Astrocyte (in vitro differentiated cells and primary cell): ENCODE measurements around the gene C2CD4A. TPM values are rescaled to one million over a fixed set of nuclear protein-coding genes. Genes with fewer than 3 reads are reported as not detected.
A peak's percentile ranks its signal among the peaks of the same experiment; 100 is the strongest.

ENCODE experiments used
- DNase-seq: peaks from one replicate; pipeline ENCODE4 v3.0.0-alpha.2; 2010; ENCODE audit warnings: low read depth
- FAIRE-seq: peaks from 2 replicates; lab custom pipeline; 2011; peaks lifted over from hg19 to GRCh38; lab: Jason Lieb, UNC
- H2AFZ ChIP-seq: 2 replicates; pipeline ENCODE4 v1.6.0; 2012; ENCODE audit warnings: low read depth, low read length, inconsistent platforms
- H3K27ac ChIP-seq: 2 replicates; pipeline ENCODE4 v1.5.1; 2011; ENCODE audit warnings: low read depth, low read length, inconsistent platforms
- H3K27me3 ChIP-seq: 2 replicates; pipeline ENCODE4 v1.6.0; 2011; ENCODE audit warnings: low read length, inconsistent platforms; ENCODE audit not compliant: insufficient read depth
- H3K36me3 ChIP-seq: 2 replicates; pipeline ENCODE4 v1.5.1; 2011; ENCODE audit warnings: low read length, inconsistent platforms; ENCODE audit not compliant: insufficient read depth
- H3K4me1 ChIP-seq: 2 replicates; pipeline ENCODE4 v1.5.1; 2011; ENCODE audit warnings: low read length, inconsistent platforms; ENCODE audit not compliant: insufficient read depth
- H3K4me2 ChIP-seq: 2 replicates; pipeline ENCODE4 v1.6.0; 2012; ENCODE audit warnings: low read length, inconsistent platforms
- H3K4me3 ChIP-seq: 2 replicates; pipeline ENCODE4 v1.5.1; 2011; ENCODE audit warnings: low read depth, mild to moderate bottlenecking, low read length, inconsistent platforms; ENCODE audit not compliant: insufficient read depth
- H3K79me2 ChIP-seq: 2 replicates; pipeline ENCODE4 v1.6.0; 2012; ENCODE audit warnings: mild to moderate bottlenecking, low read length, inconsistent platforms; ENCODE audit not compliant: insufficient read depth
- H3K9ac ChIP-seq: 2 replicates; pipeline ENCODE4 v1.6.0; 2012; ENCODE audit warnings: mild to moderate bottlenecking, low read length, inconsistent platforms
- H3K9me3 ChIP-seq: 2 replicates; pipeline ENCODE4 v1.5.1; 2012; ENCODE audit warnings: low read depth, mild to moderate bottlenecking, low read length, inconsistent platforms; ENCODE audit not compliant: insufficient read depth
- H4K20me1 ChIP-seq: 2 replicates; pipeline ENCODE4 v1.6.0; 2012; ENCODE audit warnings: low read length, inconsistent platforms; ENCODE audit not compliant: insufficient read depth
- H3K27ac Mint-ChIP-seq: one replicate; pipeline ENCODE4 v1.8.0; 2021; ENCODE audit warnings: mild to moderate bottlenecking, mixed read lengths; ENCODE audit not compliant: unreplicated experiment
- H3K27me3 Mint-ChIP-seq: one replicate; pipeline ENCODE4 v1.8.0; 2021; ENCODE audit warnings: low read depth, mixed read lengths; ENCODE audit not compliant: unreplicated experiment
- H3K36me3 Mint-ChIP-seq: one replicate; pipeline ENCODE4 v1.8.0; 2021; ENCODE audit warnings: low read depth, mixed read lengths; ENCODE audit not compliant: unreplicated experiment
- H3K4me1 Mint-ChIP-seq: one replicate; pipeline ENCODE4 v1.8.0; 2021; ENCODE audit warnings: low read depth, mixed read lengths; ENCODE audit not compliant: unreplicated experiment
- H3K4me3 Mint-ChIP-seq: one replicate; pipeline ENCODE4 v1.8.0; 2021; ENCODE audit warnings: mild to moderate bottlenecking, moderate library complexity, mixed read lengths; ENCODE audit not compliant: unreplicated experiment
- H3K9me3 Mint-ChIP-seq: one replicate; pipeline ENCODE4 v1.8.0; 2021; ENCODE audit warnings: mild to moderate bottlenecking, mixed read lengths; ENCODE audit not compliant: unreplicated experiment
- CTCF ChIP-seq: IDR thresholded peaks from 2 replicates; pipeline ENCODE4 v1.5.1; 2011; ENCODE audit warnings: low read depth, mild to moderate bottlenecking, inconsistent platforms, low read length, moderate library complexity; ENCODE audit not compliant: insufficient read depth
- EZH2 ChIP-seq: IDR thresholded peaks from 2 replicates; pipeline ENCODE4 v1.6.1; 2012; ENCODE audit warnings: mild to moderate bottlenecking, low read length, inconsistent platforms; ENCODE audit not compliant: insufficient read depth
- total RNA-seq: library from RNA; stranded (reverse); gene quantifications from 2 replicates; pipeline ENCODE4 v1.2.1, GENCODE V29; 2021

C2CD4A gene
- total RNA-seq, 1 donor from 2014 or later: not detected

GRCh38 chr15:62099094-62099601 lies 32.4 kb downstream of the C2CD4A start:
- Mint-ChIP-seq H3K27me3 (peaks cover 2% of the 10 kb centered on the region), H3K9me3 (no peaks in the 10 kb centered on the region), H3K4me1 (no peaks in the 10 kb centered on the region), H3K4me3 (no peak overlapping the region), H3K36me3 (no peaks in the 10 kb centered on the region), H3K27ac (no peak overlapping the region)
- peak; percentile 27 for DNase-seq
- no peak overlapping the region for H3K27ac ChIP-seq
- H3K27me3 ChIP-seq: no peaks in the 10 kb centered on the region
- H3K9ac ChIP-seq: no peak overlapping the region
- no peak overlapping the region for H3K4me3 ChIP-seq
- FAIRE-seq: peak; percentile 94
- H4K20me1 ChIP-seq: no peaks in the 10 kb centered on the region
- H3K4me1 ChIP-seq: no peaks in the 10 kb centered on the region
- no peaks in the 10 kb centered on the region for H3K9me3 ChIP-seq
- H3K4me2 ChIP-seq: no peak overlapping the region
- H3K79me2 ChIP-seq: no peaks in the 10 kb centered on the region
- no peaks in the 10 kb centered on the region for H3K36me3 ChIP-seq
- H2AFZ ChIP-seq: no peak overlapping the region
- TF ChIP-seq CTCF: no peak
- TF ChIP-seq EZH2: no peak

- H3K79me2 ChIP-seq: no peaks in the 10 kb centered on the region
- H3K27ac ChIP-seq: no peak overlapping the region
- TF ChIP-seq CTCF (no peak), EZH2 (no peak)
- H3K27me3 ChIP-seq: no peaks in the 10 kb centered on the region
- no peaks in the 10 kb centered on the region for H3K9me3 ChIP-seq
- Mint-ChIP-seq H3K4me3 (no peak overlapping the region), H3K9me3 (peaks cover 2% of the 10 kb centered on the region), H3K27ac (peak overlapping the region; percentile 7), H3K4me1 (peaks cover 9% of the 10 kb centered on the region), H3K36me3 (no peaks in the 10 kb centered on the region), H3K27me3 (no peaks in the 10 kb centered on the region)
- no peaks in the 10 kb centered on the region for H3K4me1 ChIP-seq
- no peaks in the 10 kb centered on the region for H4K20me1 ChIP-seq
- H3K9ac ChIP-seq: no peak overlapping the region
- FAIRE-seq: no peak
- H2AFZ ChIP-seq: no peak overlapping the region
- no peaks in the 10 kb centered on the region for H3K36me3 ChIP-seq
- no peak overlapping the region for H3K4me2 ChIP-seq
- DNase-seq: no peak
- H3K4me3 ChIP-seq: no peak overlapping the region
Observed at GRCh38 chr15:62103431-62103830, 36.7 kb downstream of the C2CD4A start.

- Histone ChIP-seq H3K9ac (no peak overlapping the region), H3K79me2 (no peaks in the 10 kb centered on the region), H3K36me3 (no peaks in the 10 kb centered on the region), H3K4me3 (no peak overlapping the region), H3K27ac (no peak overlapping the region), H3K9me3 (no peaks in the 10 kb centered on the region), H3K4me2 (no peak overlapping the region), H3K27me3 (no peaks in the 10 kb centered on the region), H2AFZ (no peak overlapping the region), H4K20me1 (no peaks in the 10 kb centered on the region), H3K4me1 (no peaks in the 10 kb centered on the region)
- Mint-ChIP-seq H3K9me3 (peaks cover 2% of the 10 kb centered on the region), H3K27ac (no peak overlapping the region), H3K4me3 (no peak overlapping the region), H3K27me3 (no peaks in the 10 kb centered on the region), H3K4me1 (peaks cover 9% of the 10 kb centered on the region), H3K36me3 (no peaks in the 10 kb centered on the region)
- TF ChIP-seq CTCF (no peak), EZH2 (no peak)
- no peak for DNase-seq
- no peak for FAIRE-seq
Observed at GRCh38 chr15:62104401-62104800, 37.6 kb downstream of the C2CD4A start.
